ENCODE data around the gene C18orf63. TPM values are rescaled to one million over a fixed set of nuclear protein-coding genes. Genes with fewer than 3 reads are reported as not detected.

The C18orf63 gene
- total RNA-seq, 2 experiments from 2014 or later = not detected

DNA sequence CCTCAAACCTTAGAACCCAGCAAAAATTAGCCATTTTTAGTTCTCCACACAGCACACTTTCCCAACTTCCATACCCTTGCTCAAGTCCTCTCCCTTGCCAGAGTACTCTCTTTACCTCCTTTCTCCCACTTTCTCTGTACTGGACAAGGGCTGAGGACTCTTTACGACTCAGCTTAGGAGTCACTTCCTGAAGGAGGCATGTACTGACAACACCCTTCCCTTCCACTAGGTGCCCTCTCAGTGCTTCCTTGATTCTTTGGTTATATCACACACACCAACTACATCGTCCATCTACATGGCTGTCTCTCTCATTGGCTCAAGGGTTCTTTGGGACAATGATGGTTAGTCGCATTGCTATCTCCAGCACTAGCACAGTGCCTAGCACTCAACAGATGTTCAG lies 5.2 kb upstream of the C18orf63 start:
- Mint-ChIP-seq H3K9me3 (no peaks in the 10 kb centered on the region), H3K4me1 (ENCODE audit: low read depth) (peaks cover 5% of the 10 kb centered on the region), H3K36me3 (ENCODE audit: low read depth) (no peaks in the 10 kb centered on the region), H3K4me3 (no peak overlapping the region), H3K27ac (no peak overlapping the region), H3K27me3 (peaks cover 36% of the 10 kb centered on the region)
- ChIA-PET CTCF (interaction anchor here (1.0 to 1.2 kb wide), 3 partner anchors 20 to 186 kb away, joined by 3 to 5 read pairs (median 4); partner anchors contain the start of gene CNDP2), POLR2A (interaction anchor here (1.1 kb wide), 1 partner anchor 183 kb away, joined by 3 read pairs; no protein-coding TSS in a partner anchor)
- H3K27me3 ChIP-seq (ENCODE audit: control insufficient read depth in 1 of 2, insufficient read depth in 2 of 2, low read length in 2 of 2) = no peaks in the 10 kb centered on the region
- TF ChIP-seq, protein P1, sequence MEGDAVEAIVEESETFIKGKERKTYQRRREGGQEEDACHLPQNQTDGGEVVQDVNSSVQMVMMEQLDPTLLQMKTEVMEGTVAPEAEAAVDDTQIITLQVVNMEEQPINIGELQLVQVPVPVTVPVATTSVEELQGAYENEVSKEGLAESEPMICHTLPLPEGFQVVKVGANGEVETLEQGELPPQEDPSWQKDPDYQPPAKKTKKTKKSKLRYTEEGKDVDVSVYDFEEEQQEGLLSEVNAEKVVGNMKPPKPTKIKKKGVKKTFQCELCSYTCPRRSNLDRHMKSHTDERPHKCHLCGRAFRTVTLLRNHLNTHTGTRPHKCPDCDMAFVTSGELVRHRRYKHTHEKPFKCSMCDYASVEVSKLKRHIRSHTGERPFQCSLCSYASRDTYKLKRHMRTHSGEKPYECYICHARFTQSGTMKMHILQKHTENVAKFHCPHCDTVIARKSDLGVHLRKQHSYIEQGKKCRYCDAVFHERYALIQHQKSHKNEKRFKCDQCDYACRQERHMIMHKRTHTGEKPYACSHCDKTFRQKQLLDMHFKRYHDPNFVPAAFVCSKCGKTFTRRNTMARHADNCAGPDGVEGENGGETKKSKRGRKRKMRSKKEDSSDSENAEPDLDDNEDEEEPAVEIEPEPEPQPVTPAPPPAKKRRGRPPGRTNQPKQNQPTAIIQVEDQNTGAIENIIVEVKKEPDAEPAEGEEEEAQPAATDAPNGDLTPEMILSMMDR (IDR thresholded peaks at IDR 0.05) = peak; percentile 55
- peaks cover 3% of the 10 kb centered on the region for H3K4me1 ChIP-seq (ENCODE audit: insufficient read depth, low read length)
- ATAC-seq (ENCODE audit: poor library complexity) (peak; percentile 83), DNase-seq (peak in 3 of 14 experiments; percentile 13 to 59 (median 58))
- intact Hi-C loops (cut with DNase I, micrococcal nuclease) = loop anchor here in 1 of 2 experiments (5.0 kb wide), 1 partner anchor 242 kb away; no protein-coding TSS in a partner anchor
- H3K4me3 ChIP-seq (ENCODE audit: low read length) = no peak overlapping the region
- H3K9me3 ChIP-seq (ENCODE audit: control insufficient read depth in 1 of 2, insufficient read depth in 1 of 2, low read length in 2 of 2) = peaks cover 0 to 3% of the 10 kb centered on the region in 2 experiments
- H3K27ac ChIP-seq (ENCODE audit: low read depth in 1 of 2, low read length in 2 of 2) = no peak overlapping the region
- H3K36me3 ChIP-seq (ENCODE audit: insufficient read depth, low read length) = no peaks in the 10 kb centered on the region

DNA sequence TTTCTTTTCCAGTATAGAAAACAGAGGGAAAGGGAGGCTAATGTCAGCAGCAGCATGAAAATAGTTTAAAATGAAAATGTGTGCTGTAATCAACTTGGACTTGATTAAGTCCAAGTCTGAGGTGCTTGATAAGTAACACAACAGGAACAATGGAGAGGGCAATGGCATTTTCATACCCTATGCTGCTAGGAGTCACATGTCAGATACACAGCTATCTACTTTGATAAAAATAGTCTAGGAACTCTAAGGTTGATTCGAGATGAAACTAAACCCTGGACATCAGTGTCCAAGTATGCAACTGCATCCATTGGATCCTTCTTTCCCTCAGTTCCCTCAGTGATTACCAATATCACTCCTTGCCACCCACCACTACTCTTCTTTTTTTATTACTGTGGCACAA lies 4.6 kb upstream of the C18orf63 start:
- Mint-ChIP-seq H3K9me3 (no peaks in the 10 kb centered on the region), H3K27me3 (peaks cover 33% of the 10 kb centered on the region), H3K4me1 (ENCODE audit: low read depth) (peaks cover 5% of the 10 kb centered on the region), H3K36me3 (ENCODE audit: low read depth) (no peaks in the 10 kb centered on the region), H3K4me3 (no peak overlapping the region), H3K27ac (no peak overlapping the region)
- Histone ChIP-seq H3K4me1 (ENCODE audit: insufficient read depth, low read length) (peaks cover 3% of the 10 kb centered on the region), H3K27ac (ENCODE audit: low read depth in 1 of 2, low read length in 2 of 2) (no peak overlapping the region), H3K27me3 (ENCODE audit: control insufficient read depth in 1 of 2, insufficient read depth in 2 of 2, low read length in 2 of 2) (no peaks in the 10 kb centered on the region), H3K4me3 (ENCODE audit: low read length) (no peak overlapping the region), H3K9me3 (ENCODE audit: control insufficient read depth in 1 of 2, insufficient read depth in 1 of 2, low read length in 2 of 2) (peaks cover 0 to 7% of the 10 kb centered on the region in 2 experiments), H3K36me3 (ENCODE audit: insufficient read depth, low read length) (no peaks in the 10 kb centered on the region)
- ChIA-PET POLR2A (no interaction called here), CTCF (interaction anchor here (1.0 to 1.2 kb wide), 2 partner anchors 21 to 185 kb away, joined by 3 to 4 read pairs; partner anchors contain the start of gene CNDP2)
- ATAC-seq (ENCODE audit: poor library complexity) (no peak), DNase-seq (no peak)
- intact Hi-C loops (cut with DNase I, micrococcal nuclease) = loop anchor here in 1 of 2 experiments (5.0 kb wide), 1 partner anchor 241 kb away; no protein-coding TSS in a partner anchor
- TF ChIP-seq, protein P1 (IDR thresholded peaks at IDR 0.05) = no peak

DNA sequence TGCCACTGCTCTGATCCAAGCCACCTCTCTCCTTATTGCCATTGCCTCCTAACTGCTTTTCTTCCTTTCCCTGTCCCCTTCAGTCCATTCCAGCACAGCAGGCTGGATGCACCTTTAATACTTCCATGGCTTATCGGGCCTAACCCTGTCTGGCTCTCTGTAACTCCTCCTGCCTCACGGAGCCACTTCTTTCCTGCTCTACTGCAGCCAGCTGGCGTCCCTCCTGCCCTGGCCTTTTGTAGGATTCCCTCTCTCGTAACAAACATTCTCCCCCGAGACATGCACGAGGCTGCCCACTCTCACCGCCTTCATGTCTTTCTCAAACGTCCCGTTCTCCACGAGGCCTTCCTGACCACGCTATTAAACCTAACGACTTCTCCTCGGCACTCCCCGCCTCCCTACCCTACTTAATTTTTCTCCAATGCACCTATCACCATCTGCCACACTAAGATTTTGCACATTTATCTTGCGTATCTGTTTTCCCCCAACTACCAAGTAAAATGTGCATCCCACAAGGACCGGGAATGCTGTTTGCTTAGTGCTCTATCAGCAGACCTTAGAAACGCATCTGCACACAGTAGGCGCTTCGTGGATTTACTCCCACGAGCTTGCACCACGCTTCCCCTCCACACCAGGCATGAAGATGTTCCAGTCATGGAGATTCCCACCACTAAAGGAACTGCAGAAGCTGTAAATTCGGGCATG lies 728 bp upstream of the C18orf63 start:
- Mint-ChIP-seq H3K27me3 (peaks cover 13% of the 10 kb centered on the region), H3K4me3 (no peak overlapping the region), H3K36me3 (ENCODE audit: low read depth) (no peaks in the 10 kb centered on the region), H3K27ac (no peak overlapping the region), H3K4me1 (ENCODE audit: low read depth) (peaks cover 5% of the 10 kb centered on the region), H3K9me3 (no peaks in the 10 kb centered on the region)
- peaks cover 3% of the 10 kb centered on the region for H3K4me1 ChIP-seq (ENCODE audit: insufficient read depth, low read length)
- no peak overlapping the region for H3K27ac ChIP-seq (ENCODE audit: low read depth in 1 of 2, low read length in 2 of 2)
- no peaks in the 10 kb centered on the region for H3K27me3 ChIP-seq (ENCODE audit: control insufficient read depth in 1 of 2, insufficient read depth in 2 of 2, low read length in 2 of 2)
- ChIA-PET POLR2A (no interaction called here), CTCF (no interaction called here)
- no peak for DNase-seq
- ATAC-seq (ENCODE audit: poor library complexity) = no peak
- TF ChIP-seq, protein P1 (IDR thresholded peaks at IDR 0.05) = no peak
- peaks cover 0 to 7% of the 10 kb centered on the region in 2 experiments for H3K9me3 ChIP-seq (ENCODE audit: control insufficient read depth in 1 of 2, insufficient read depth in 1 of 2, low read length in 2 of 2)
- intact Hi-C loops (cut with DNase I, micrococcal nuclease) = loop anchor here in 1 of 2 experiments (5.0 kb wide), 1 partner anchor 237 kb away; no protein-coding TSS in a partner anchor
- H3K36me3 ChIP-seq (ENCODE audit: insufficient read depth, low read length) = no peaks in the 10 kb centered on the region
- no peak overlapping the region for H3K4me3 ChIP-seq (ENCODE audit: low read length)
